Fibroblast of mammary gland (primary cell): ENCODE measurements around the gene DACH2.

Source experiments
- DNase-seq: peaks from one replicate; pipeline ENCODE4 v3.0.0-alpha.2; 2010; ENCODE audit warnings: low read depth
- H3K4me3 ChIP-seq: 2 replicates; pipeline ENCODE4 v1.5.1; 2011; ENCODE audit warnings: low read depth, mild to moderate bottlenecking, low read length, moderate library complexity; ENCODE audit not compliant: control insufficient read depth
- TF ChIP-seq, protein P1 (sequence below): conservative IDR thresholded peaks from 2 replicates; pipeline ENCODE4 v1.5.1; 2011; ENCODE audit warnings: low read depth, low read length, inconsistent platforms; ENCODE audit not compliant: control insufficient read depth, insufficient read depth

The DACH2 gene

DNA sequence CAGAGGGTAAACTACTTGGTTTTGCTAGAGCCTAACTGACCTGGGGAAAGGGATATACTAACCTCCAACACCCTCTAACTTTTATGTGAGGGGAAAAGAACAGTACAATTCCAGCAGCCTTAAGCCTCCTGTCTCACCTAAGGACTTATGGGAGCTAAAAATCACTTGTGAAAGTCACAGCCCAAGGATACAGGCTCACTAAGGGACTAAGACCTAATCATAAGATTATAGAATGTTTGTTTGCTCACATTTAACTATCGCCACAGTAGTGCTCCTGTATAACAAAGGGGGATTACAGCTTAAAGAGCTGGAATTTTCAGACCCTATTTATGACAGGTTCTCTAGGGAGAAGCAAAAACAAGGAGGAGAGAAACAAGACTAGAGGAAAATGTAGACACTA, 548.7 kb downstream of the DACH2 start:
- no peak for DNase-seq
- H3K4me3 ChIP-seq = no peak overlapping the region
- TF ChIP-seq, protein P1, sequence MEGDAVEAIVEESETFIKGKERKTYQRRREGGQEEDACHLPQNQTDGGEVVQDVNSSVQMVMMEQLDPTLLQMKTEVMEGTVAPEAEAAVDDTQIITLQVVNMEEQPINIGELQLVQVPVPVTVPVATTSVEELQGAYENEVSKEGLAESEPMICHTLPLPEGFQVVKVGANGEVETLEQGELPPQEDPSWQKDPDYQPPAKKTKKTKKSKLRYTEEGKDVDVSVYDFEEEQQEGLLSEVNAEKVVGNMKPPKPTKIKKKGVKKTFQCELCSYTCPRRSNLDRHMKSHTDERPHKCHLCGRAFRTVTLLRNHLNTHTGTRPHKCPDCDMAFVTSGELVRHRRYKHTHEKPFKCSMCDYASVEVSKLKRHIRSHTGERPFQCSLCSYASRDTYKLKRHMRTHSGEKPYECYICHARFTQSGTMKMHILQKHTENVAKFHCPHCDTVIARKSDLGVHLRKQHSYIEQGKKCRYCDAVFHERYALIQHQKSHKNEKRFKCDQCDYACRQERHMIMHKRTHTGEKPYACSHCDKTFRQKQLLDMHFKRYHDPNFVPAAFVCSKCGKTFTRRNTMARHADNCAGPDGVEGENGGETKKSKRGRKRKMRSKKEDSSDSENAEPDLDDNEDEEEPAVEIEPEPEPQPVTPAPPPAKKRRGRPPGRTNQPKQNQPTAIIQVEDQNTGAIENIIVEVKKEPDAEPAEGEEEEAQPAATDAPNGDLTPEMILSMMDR = no peak

DNA sequence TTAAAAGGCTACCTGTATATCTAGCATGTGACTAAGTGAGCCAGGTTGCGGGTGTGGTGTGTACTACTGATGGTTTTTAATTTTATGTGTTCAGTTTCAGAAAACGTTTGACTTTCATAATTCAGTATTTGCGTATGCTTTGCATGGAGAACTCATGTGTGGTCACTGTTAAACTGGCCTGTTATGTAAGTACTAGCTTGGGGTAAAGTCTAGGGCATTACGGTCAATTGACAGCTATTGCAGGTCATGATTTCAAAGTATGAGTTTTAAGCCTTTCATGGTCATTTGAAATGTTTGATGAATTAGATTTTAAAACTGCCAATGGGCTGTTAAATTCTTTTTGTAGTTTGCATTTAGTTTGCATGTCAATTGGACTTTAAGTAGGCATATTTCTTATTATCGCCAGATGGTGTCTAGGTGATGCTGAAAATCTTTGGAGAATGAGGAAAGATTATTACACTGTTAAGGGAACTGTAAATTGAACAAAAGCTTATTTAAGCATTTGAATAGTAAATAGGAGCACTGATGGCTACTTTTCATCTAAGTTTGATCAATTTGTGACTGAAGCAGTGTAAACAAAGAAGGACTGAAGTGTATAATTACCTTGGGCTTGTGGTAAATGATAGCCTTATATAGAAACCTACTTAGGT, 563.4 kb downstream of the DACH2 start:
- TF ChIP-seq, protein P1 = no peak
- H3K4me3 ChIP-seq = no peak overlapping the region
- DNase-seq = no peak

DNA sequence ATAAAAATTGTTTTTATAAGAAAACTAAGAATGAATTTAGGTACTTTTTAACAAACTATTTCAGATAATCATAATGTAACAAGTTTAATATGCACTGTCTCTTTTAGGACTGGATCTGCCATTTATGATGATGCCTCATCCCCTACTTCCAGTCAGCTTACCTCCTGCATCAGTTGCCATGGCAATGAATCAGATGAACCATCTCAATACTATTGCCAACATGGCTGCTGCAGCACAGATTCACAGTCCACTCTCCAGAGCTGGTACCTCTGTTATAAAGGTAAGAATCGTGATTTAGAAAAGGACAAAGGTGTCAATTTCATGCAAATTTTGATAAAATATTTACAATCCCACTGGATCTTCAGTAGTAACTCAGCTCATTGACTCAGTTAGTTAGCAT, 566.2 kb downstream of the DACH2 start:
- TF ChIP-seq, protein P1 = no peak
- DNase-seq = no peak

DNA sequence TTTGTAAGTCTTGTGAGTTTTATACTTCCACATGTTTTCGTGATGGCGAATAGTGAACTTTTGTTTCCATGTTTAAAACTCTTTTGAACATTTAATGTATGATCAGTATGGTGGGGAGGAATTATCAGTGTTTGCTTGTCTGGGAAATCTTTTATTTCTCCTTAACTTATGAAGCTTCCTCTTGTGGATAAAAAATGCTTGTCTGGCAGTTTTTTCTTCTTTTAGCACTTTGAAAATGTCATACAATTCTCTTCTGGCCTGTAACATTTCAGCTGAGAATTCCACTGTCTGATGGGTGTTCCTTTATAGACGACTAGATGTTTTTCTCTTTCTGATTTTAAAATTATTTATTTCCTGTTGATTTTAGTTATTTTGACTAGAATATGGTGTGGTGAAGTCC, 576.0 kb downstream of the DACH2 start:
- no peak for DNase-seq
- TF ChIP-seq, protein P1 = no peak
- H3K4me3 ChIP-seq = no peak overlapping the region

More for the DNA sequence above, 566.2 kb downstream of the DACH2 start:
- H3K4me3 ChIP-seq = no peak overlapping the region

DNA sequence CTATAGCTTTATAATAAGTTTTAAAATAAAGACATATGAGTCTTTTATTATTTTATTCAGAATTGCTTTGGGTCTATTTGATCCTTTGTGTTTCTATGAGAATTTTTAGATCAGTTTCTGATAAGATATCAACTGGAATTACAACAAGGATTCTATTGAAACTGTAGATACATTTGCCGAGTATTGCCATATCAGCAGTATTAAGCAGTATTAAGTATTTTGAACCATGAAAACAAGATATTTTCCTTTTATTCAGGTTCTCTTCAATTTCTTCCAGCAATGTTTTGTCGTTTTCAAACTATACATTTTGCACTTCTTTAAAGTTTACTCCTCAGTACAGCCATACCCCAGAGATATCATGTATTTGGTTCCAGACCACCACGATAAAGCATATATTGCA, 598.8 kb downstream of the DACH2 start:
- DNase-seq = no peak
- no peak overlapping the region for H3K4me3 ChIP-seq
- TF ChIP-seq, protein P1 = no peak

DNA sequence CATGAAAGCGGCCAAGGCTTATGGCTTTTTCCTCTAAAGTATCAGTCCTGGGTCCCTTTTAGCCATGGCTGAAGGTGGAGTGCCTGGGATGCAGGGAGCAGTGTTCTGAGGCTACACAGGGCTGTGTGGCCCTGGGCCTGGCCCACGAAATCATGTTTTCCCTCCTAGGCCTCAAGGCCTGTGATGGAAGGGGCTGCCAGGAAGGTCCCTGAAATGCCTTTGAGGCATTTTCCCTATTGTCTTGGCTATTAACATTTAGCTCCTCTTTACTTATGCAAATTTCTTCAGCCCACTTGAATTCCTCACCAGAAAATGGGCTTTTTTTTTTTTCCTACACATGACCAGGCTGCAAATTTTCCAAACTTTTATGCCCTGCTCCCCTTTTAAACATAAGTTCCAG, 657.0 kb downstream of the DACH2 start:
- TF ChIP-seq, protein P1 = no peak
- H3K4me3 ChIP-seq = no peak overlapping the region
- no peak for DNase-seq

DNA sequence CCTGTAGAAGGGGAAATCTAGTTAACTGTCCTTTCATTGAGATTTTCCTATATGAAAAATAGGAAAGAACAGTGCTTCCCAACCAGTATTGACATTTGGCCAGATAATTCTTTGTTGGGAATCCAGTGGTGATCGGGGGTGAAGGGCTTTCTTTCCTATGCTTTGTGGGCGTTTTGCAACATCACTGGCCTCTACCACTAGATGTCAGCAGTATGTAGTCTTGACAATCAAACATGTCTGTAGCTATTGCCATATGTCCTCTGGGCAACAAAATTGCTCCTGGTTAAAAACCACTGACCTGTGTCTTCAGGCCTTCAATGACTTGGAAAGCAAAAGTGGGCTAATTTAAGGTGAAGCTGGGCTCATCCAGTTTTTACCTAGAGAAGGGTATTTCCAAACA, 658.5 kb downstream of the DACH2 start:
- DNase-seq = peak; percentile 1
- TF ChIP-seq, protein P1 = peak; percentile 40
- no peak overlapping the region for H3K4me3 ChIP-seq
